Measurements from ENCODE around the gene ATG16L2.

DNA sequence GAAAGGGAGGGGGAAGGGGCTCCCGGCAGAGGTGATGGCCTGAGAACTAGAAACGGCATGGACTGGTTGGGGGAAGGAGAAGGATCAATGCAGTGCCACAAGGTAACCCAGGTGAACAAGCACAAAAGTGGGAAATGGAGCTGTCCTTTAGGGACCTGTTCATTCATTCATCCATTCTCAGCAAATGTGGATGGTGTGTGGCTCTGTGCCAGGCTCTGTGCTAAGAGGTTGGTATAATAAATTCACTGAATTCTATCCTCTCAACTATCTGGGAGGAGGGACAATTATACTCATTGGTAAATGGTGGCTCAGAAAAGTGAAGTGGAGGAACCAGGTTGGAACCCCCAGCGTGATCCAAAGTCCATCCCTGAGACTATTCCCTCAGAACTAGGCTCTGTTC lies 43.4 kb upstream of the ATG16L2 start:
- no peak for TF ChIP-seq CTCF (IDR thresholded peaks at IDR 0.05; ENCODE audit: insufficient read depth, low read depth, low read length)
- TF ChIP-seq EZH2 (IDR thresholded peaks at IDR 0.05; ENCODE audit: insufficient read depth, low read length): no peak

All from astrocyte (in vitro differentiated cells and primary cell).